ENCODE data around the gene TRPV2.
A peak's percentile ranks its signal among the peaks of the same experiment; 100 is the strongest.
"Not testable (repeated sequence)": the region's sequence is repeated elsewhere in the genome, so short reads cannot be mapped to it uniquely, and the experiment has no call there.

The TRPV2 gene

DNA sequence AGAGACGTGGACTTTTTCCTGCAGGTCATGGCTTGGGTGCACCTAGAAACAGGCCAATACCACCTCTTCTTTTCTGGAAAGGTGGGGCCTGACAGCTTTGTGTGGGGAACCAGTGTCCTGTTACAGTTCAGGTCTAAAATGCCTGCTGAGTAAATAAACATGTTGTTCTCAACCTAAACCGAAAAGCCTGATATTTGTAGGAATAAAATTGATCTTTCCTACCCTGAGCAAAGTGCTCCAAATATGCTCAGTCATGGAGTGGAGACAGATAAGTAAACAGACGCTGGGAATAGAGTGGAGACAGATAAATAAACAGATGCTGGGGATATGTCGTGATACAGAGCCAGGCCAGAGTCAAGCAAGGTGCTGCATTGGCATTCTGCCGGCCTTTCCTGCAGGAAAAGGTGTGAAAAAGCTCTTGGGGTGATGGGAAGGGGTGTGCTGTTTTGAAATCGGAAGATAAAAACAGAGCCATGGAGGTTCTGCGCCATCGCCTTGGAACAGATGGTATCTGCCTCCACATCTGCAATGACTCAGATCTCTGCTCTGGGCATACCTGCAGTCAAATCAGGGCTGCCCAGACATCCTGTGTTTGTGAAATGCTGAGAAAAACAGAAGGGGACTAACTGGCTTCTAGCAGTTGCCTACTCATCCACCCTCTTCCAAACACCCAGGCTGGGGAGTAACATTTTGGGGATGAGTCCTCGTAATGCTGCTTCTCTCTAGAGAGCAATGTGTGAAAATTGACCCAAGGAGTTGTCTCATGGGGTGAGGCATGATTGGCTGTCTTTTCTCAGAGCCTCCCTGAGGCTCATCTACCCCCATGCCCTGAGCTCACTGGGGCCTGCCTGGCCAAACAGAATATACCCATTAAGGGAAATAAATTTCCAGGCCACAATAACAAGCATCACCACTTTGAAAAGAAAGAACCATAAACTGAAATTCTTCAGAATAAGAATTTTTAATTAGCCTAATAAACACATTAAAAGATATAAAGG, 16.8 kb upstream of the TRPV2 start:
- no peaks in the 10 kb centered on the region for H3K9me3 ChIP-seq (ENCODE audit: insufficient read depth, low read length)
- no peak overlapping the region for H3K9ac ChIP-seq (ENCODE audit: insufficient read length, low read depth)
- H3K4me3 ChIP-seq (ENCODE audit: insufficient read length, low read depth): no peak overlapping the region
- TF ChIP-seq ZNF274 (IDR thresholded peaks at IDR 0.05; ENCODE audit: low read depth, low read length): no peak
- no peak for TF ChIP-seq YY1 (IDR thresholded peaks at IDR 0.05; ENCODE audit: insufficient read depth, insufficient read length)
- TF ChIP-seq SUZ12 (IDR thresholded peaks at IDR 0.05; ENCODE audit: extremely low read depth, insufficient read depth, insufficient read length): no peak
- no peaks in the 10 kb centered on the region for H3K36me3 ChIP-seq (ENCODE audit: insufficient read depth, insufficient read length, low read length)
- DNase-seq (ENCODE audit: low read depth, low spot score): no peak
- H3K4me1 ChIP-seq (ENCODE audit: insufficient read depth, insufficient read length): peaks cover 4% of the 10 kb centered on the region
- H3K27me3 ChIP-seq (ENCODE audit: insufficient read depth, insufficient read length): no peaks in the 10 kb centered on the region

DNA sequence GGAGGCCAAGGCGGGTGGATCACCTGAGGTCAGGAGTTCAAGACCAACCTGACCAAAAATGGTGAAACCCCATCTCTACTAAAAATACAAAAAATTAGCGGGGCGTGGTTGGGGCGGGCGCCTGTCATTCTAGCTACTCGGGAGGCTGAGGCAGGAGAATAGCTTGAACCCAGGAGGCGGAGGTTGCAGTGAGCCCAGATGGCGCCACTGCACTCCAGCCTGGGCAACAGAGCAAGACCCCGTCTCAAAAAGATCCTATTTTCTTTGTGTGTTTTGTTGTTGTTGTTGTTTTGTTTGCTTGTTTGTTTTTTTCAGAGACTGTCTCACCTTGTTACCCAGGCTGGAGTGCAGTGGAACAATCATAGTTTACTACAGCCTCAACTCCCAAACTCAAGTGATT, 11.5 kb upstream of the TRPV2 start:
- not testable (repeated sequence) for H3K27me3 ChIP-seq (ENCODE audit: insufficient read depth, insufficient read length); H3K4me3 ChIP-seq (ENCODE audit: insufficient read length, low read depth); H3K9me3 ChIP-seq (ENCODE audit: insufficient read depth, low read length); H3K9ac ChIP-seq (ENCODE audit: insufficient read length, low read depth); DNase-seq (ENCODE audit: low read depth, low spot score); H3K36me3 ChIP-seq (ENCODE audit: insufficient read depth, insufficient read length, low read length); H3K4me1 ChIP-seq (ENCODE audit: insufficient read depth, insufficient read length)

DNA sequence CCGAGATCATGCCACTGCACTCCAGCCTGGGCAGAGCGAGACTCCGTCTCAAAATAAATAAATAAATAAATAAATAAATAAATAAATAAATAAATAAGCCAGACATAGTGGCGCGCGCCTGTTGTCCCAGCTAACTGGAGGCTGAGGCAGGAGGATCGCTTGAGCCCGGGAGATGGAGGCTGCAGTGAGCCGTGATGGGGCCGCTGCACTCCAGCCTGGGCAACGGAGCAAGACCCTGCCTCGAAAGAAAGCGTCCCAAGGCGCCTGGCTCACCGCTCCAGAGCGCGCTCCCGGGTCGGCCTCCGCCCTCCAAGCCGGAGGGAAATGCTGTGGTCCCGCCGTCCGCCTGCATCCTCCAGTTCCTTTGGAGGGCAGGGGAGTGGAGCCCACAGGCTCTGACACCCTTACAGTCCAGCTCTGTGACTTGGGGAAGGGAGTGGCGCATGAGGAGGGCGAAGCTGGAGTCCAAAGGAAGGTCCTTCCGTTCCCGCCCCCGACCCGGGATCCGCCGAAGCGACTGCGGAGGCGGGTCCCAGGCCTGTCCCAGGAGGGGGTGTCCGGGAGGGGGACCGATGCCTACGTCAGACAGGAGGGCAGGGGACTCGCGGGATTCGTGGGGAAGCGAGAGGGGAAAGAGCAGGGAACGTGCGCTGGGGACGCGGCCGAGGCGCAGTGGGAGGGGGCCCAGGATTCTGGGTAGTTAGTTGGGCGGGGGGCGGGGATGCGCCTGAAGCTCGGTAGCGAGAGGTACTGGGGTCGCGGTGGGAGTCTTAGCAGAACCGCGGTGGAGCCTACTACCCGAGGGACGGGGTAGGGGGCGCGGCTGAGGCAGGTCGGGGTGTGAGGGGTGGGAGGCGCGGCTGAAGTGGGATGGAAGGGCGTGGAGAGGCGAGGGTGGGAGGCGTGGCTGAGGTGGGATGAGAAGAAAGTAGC, 8.4 kb upstream of the TRPV2 start:
- Histone ChIP-seq H3K9ac (ENCODE audit: insufficient read length, low read depth) (peak overlapping the region; percentile 76), H3K9me3 (ENCODE audit: insufficient read depth, low read length) (no peaks in the 10 kb centered on the region), H3K4me1 (ENCODE audit: insufficient read depth, insufficient read length) (no peaks in the 10 kb centered on the region), H3K27me3 (ENCODE audit: insufficient read depth, insufficient read length) (no peaks in the 10 kb centered on the region), H3K4me3 (ENCODE audit: insufficient read length, low read depth) (peak overlapping the region; percentile 59), H3K36me3 (ENCODE audit: insufficient read depth, insufficient read length, low read length) (no peaks in the 10 kb centered on the region)
- TF ChIP-seq YY1 (IDR thresholded peaks at IDR 0.05; ENCODE audit: insufficient read depth, insufficient read length) (no peak), SUZ12 (IDR thresholded peaks at IDR 0.05; ENCODE audit: extremely low read depth, insufficient read depth, insufficient read length) (no peak), ZNF274 (IDR thresholded peaks at IDR 0.05; ENCODE audit: low read depth, low read length) (no peak)
- DNase-seq (ENCODE audit: low read depth, low spot score): no peak

DNA sequence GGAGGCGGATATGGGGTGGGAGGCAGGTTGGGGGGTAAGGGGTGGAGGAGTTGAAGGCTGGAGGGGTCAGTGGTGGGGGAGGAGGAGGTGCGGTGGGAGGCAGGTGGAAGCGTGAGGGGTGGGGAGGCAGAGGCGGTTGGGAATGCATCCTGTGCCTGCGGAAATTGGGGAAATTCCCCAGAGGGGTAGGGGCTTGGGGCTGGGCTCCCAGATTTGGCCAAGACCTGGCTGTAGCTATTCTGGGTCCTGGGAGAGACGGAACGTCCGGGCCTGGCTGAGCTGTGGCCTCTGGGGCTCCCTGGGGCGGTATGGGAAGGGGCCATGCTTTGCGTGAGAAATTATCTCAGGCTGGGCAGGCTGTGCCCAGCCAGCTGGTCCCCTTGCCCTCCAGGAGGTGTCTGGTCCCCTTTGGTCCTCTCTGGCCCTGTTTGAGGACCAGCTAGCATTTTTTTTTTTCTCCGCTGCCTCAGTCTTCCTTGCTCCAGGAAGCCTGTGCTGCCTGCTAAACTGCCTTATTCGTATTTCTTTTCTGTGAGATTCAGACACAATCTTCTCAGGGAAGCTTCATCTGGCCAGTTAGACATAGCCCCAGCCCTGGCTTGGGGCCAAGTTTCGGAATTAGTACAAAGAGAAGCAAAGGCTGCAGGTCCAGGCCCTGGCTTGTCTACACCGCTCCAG, 7.3 kb upstream of the TRPV2 start:
- TF ChIP-seq YY1 (IDR thresholded peaks at IDR 0.05; ENCODE audit: insufficient read depth, insufficient read length): no peak
- TF ChIP-seq SUZ12 (IDR thresholded peaks at IDR 0.05; ENCODE audit: extremely low read depth, insufficient read depth, insufficient read length): no peak
- TF ChIP-seq ZNF274 (IDR thresholded peaks at IDR 0.05; ENCODE audit: low read depth, low read length): no peak
- no peak overlapping the region for H3K4me3 ChIP-seq (ENCODE audit: insufficient read length, low read depth)
- H3K9me3 ChIP-seq (ENCODE audit: insufficient read depth, low read length): no peaks in the 10 kb centered on the region
- H3K36me3 ChIP-seq (ENCODE audit: insufficient read depth, insufficient read length, low read length): no peaks in the 10 kb centered on the region
- no peaks in the 10 kb centered on the region for H3K27me3 ChIP-seq (ENCODE audit: insufficient read depth, insufficient read length)
- H3K4me1 ChIP-seq (ENCODE audit: insufficient read depth, insufficient read length): no peaks in the 10 kb centered on the region
- DNase-seq (ENCODE audit: low read depth, low spot score): no peak
- H3K9ac ChIP-seq (ENCODE audit: insufficient read length, low read depth): no peak overlapping the region

DNA sequence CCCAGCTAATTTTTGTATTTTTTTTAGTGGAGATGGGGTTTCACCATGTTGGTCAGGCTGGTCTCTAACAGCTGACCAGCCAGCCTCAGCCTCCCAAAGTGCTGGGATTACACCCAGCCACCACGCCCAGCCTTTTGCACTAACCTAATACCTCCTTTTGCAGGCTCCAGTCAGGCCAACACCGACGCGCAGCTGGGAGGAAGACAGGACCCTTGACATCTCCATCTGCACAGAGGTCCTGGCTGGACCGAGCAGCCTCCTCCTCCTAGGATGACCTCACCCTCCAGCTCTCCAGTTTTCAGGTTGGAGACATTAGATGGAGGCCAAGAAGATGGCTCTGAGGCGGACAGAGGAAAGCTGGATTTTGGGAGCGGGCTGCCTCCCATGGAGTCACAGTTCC, 2.0 kb downstream of the TRPV2 start:
- H3K4me3 ChIP-seq (ENCODE audit: insufficient read length, low read depth): no peak overlapping the region
- no peak for DNase-seq (ENCODE audit: low read depth, low spot score)
- no peaks in the 10 kb centered on the region for H3K9me3 ChIP-seq (ENCODE audit: insufficient read depth, low read length)
- H3K9ac ChIP-seq (ENCODE audit: insufficient read length, low read depth): no peak overlapping the region
- peaks cover 8% of the 10 kb centered on the region for H3K4me1 ChIP-seq (ENCODE audit: insufficient read depth, insufficient read length)
- H3K27me3 ChIP-seq (ENCODE audit: insufficient read depth, insufficient read length): no peaks in the 10 kb centered on the region
- no peaks in the 10 kb centered on the region for H3K36me3 ChIP-seq (ENCODE audit: insufficient read depth, insufficient read length, low read length)
- TF ChIP-seq YY1 (IDR thresholded peaks at IDR 0.05; ENCODE audit: insufficient read depth, insufficient read length) (no peak), ZNF274 (IDR thresholded peaks at IDR 0.05; ENCODE audit: low read depth, low read length) (no peak), SUZ12 (IDR thresholded peaks at IDR 0.05; ENCODE audit: extremely low read depth, insufficient read depth, insufficient read length) (no peak)

DNA sequence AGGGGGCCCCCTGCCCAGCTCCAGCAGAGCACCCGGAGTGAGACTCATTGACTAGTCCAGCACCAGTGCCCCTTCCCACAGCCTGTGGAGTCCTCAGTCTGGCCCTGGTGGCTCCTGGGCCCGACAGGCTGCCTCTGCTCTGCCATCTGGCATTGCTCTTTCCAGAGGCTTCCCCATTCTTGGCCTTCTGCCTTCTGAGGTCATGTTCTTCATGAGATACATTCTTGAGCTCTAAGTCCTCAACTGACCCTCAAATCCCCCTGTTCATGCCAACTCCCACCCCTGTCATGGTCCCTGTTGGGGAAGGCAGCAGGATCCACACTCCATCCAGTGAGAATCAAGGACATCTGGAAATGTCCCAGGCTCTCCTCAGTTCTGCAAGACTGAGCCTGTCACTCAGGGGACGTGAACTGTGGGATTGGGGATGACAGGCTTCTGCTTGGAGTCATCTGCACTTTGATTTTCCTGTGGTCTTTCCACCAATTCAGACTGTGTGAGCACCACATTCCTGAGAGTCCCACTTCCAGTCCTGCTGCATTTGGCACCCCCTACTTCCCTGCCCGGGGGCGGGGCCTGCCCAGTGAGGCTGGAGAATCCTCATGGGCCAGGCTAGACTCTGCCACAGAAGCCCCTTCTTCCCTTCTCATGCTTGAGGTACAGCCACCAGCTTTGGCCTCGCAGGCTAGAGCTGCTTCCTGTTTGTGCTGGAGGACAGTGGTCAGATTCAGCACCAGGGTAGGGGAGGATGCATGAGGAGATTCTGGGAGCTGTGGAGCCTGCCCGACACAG, 2.7 kb downstream of the TRPV2 start:
- DNase-seq (ENCODE audit: low read depth, low spot score): no peak
- H3K9me3 ChIP-seq (ENCODE audit: insufficient read depth, low read length): no peaks in the 10 kb centered on the region
- no peaks in the 10 kb centered on the region for H3K36me3 ChIP-seq (ENCODE audit: insufficient read depth, insufficient read length, low read length)
- no peak overlapping the region for H3K4me3 ChIP-seq (ENCODE audit: insufficient read length, low read depth)
- no peaks in the 10 kb centered on the region for H3K27me3 ChIP-seq (ENCODE audit: insufficient read depth, insufficient read length)
- no peak for TF ChIP-seq YY1 (IDR thresholded peaks at IDR 0.05; ENCODE audit: insufficient read depth, insufficient read length)
- TF ChIP-seq ZNF274 (IDR thresholded peaks at IDR 0.05; ENCODE audit: low read depth, low read length): no peak
- no peak for TF ChIP-seq SUZ12 (IDR thresholded peaks at IDR 0.05; ENCODE audit: extremely low read depth, insufficient read depth, insufficient read length)
- H3K4me1 ChIP-seq (ENCODE audit: insufficient read depth, insufficient read length): peaks cover 8% of the 10 kb centered on the region
- no peak overlapping the region for H3K9ac ChIP-seq (ENCODE audit: insufficient read length, low read depth)

Measured in NT2/D1 (cell line).